T-helper 2 cell (primary cell): Measurements from ENCODE around the gene ZNF19.
A peak's percentile ranks its signal among the peaks of the same experiment; 100 is the strongest.
"Not testable (repeated sequence)": the region's sequence is repeated elsewhere in the genome, so short reads cannot be mapped to it uniquely, and the experiment has no call there.

ENCODE experiments used
- DNase-seq, 5 experiments: peaks; one replicate each; pipeline versions ENCODE4 v3.0.0 to v3.0.0-alpha.2; 2012 to 2022
- total RNA-seq, 2 donors: gene quantifications; one replicate each; lab custom pipeline; 2026; lab: John Stamatoyannopoulos, UW

ZNF19 gene
- total RNA-seq = 1.2 to 3.0 reads per million in 2 donors

GRCh38 chr16:71489122-71489521, at the start of gene ZNF19:
ZNF19 (minus strand) TSS chr16:71489324; CDS start chr16:71482114, 7,210 bp downstream.
- DNase-seq = no peak

GRCh38 chr16:71537643-71538042, 48.5 kb upstream of the ZNF19 start:
- peak in 1 of 5 experiments; percentile 48 for DNase-seq

GRCh38 chr16:71536752-71537499, 47.8 kb upstream of the ZNF19 start:
- no peak for DNase-seq

- no peak for DNase-seq
These were observed 43.2 kb upstream of the ZNF19 start for GRCh38 chr16:71532366-71532765.

- no peak for DNase-seq
These were observed 39.7 kb upstream of the ZNF19 start for GRCh38 chr16:71528863-71529262.

GRCh38 chr16:71528257-71528656, 39.1 kb upstream of the ZNF19 start:
- no peak for DNase-seq

- no peak for DNase-seq
These were observed 37.0 kb upstream of the ZNF19 start, which contains the start of gene CHST4 for GRCh38 chr16:71526111-71526631. CHST4 (plus strand) TSS chr16:71526426; CDS start chr16:71536678, 10,252 bp downstream.

GRCh38 chr16:71524566-71525553, 35.7 kb upstream of the ZNF19 start:
- no peak for DNase-seq

GRCh38 chr16:71520550-71520949, 31.4 kb upstream of the ZNF19 start:
- no peak for DNase-seq

GRCh38 chr16:71515026-71515425, 25.9 kb upstream of the ZNF19 start:
- no peak for DNase-seq

GRCh38 chr16:71514476-71514875, 25.4 kb upstream of the ZNF19 start:
- no peak for DNase-seq

- DNase-seq = no peak
These were observed 24.2 kb upstream of the ZNF19 start for GRCh38 chr16:71513302-71513701.

- no peak for DNase-seq
These were observed 17.9 kb upstream of the ZNF19 start for GRCh38 chr16:71507061-71507460.

- no peak for DNase-seq
These were observed 15.8 kb upstream of the ZNF19 start for GRCh38 chr16:71504901-71505300.

GRCh38 chr16:71504051-71504450, 14.9 kb upstream of the ZNF19 start:
- DNase-seq = not testable (repeated sequence)

GRCh38 chr16:71501547-71501946, 12.4 kb upstream of the ZNF19 start:
- DNase-seq = no peak

GRCh38 chr16:71500964-71501363, 11.8 kb upstream of the ZNF19 start:
- no peak for DNase-seq

- DNase-seq = peak in 3 of 5 experiments; percentile 12 to 59 (median 16)
These were observed 10.7 kb upstream of the ZNF19 start for GRCh38 chr16:71499775-71500364.

GRCh38 chr16:71498031-71498430, 8.9 kb upstream of the ZNF19 start:
- no peak for DNase-seq

- DNase-seq = no peak
These were observed 4.1 kb upstream of the ZNF19 start for GRCh38 chr16:71493213-71493612.

GRCh38 chr16:71492786-71493185, 3.7 kb upstream of the ZNF19 start:
- no peak for DNase-seq

- no peak for DNase-seq
These were observed 1.9 kb upstream of the ZNF19 start for GRCh38 chr16:71491054-71491453.

- no peak for DNase-seq
These were observed 1.2 kb upstream of the ZNF19 start for GRCh38 chr16:71490361-71490760.
